Left renal pelvis (tissue), 4 donors: ENCODE measurements around the gene CLEC16A. TPM values are rescaled to one million over a fixed set of nuclear protein-coding genes. Genes with fewer than 3 reads are reported as not detected.

Experiments used
- DNase-seq, 4 donors: peaks; one replicate each; pipeline ENCODE4 v3.0.0-alpha.2; 2013; ENCODE audit warnings: low read depth in 4 of 4, low spot score in 3 of 4
- polyA plus RNA-seq, 4 donors: library from polyadenylated mRNA; unstranded; fragments of 120-200 nt; gene quantifications; one replicate each; pipeline ENCODE4 v1.2.1, GENCODE V29; 2013; ENCODE audit not compliant: insufficient read length in 4 of 4

CLEC16A gene
- polyA plus RNA-seq, 4 donors: 18.0 to 25.9 (median 22.7) TPM

DNA sequence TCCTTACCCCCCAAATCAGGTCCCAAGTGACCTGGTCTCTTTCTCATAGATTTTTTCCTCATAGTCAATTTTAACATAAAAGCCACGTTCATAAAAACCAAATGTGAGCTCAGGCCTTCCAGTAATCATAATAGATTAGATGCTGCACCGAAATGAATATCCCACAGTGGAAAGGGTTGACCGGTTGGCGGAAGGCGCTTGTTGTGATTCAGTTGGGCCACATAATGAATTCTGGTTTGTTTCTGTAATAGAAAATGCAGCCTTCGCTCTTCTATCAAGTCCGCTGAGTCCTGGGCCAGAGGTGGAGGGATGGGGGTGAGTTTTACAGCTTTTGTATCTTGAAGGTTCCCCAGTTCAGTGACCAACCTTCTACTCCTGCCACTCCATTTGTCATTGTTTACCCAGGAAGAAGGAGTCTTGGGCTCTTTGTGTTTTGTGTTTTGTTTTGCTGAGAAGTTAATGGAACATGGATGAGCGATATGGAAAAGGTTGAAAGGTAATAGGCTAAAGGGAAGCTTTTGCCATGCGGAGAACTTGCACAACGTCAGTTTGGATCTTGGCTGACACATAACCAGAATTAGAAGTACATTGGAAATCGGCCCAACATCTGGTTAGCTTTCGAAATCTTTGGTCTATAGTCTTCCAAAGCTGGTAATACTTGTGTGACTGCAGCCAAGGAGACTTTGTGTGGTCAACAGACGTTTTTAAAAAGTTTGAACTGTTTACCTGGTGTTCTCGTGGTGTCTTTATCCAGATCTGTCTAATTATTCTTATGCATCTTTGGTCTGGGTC lies 89.5 kb downstream of the CLEC16A start:
- DNase-seq: no peak

DNA sequence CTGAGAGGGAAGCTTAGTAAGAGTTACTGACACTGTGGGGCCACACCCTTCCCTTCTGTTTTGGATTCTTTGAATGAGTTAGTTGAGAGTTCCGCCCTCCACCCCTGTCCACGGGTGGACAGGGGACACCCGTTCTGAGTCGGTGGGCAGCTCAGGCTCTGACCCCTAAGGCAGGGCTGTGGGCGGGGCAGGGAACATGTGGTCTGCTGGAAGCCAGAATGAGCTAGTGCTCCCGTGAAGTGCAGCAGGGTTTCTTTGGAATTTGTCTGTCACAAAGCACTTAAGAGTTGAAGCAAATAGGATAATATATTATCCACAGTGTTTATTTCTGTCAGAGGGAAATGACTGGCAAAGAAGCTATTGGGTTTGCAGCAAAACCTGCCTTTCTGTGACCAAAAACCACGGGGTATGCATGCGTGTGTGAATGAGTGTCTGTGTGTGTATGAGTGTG lies 90.1 kb downstream of the CLEC16A start:
- DNase-seq: no peak

DNA sequence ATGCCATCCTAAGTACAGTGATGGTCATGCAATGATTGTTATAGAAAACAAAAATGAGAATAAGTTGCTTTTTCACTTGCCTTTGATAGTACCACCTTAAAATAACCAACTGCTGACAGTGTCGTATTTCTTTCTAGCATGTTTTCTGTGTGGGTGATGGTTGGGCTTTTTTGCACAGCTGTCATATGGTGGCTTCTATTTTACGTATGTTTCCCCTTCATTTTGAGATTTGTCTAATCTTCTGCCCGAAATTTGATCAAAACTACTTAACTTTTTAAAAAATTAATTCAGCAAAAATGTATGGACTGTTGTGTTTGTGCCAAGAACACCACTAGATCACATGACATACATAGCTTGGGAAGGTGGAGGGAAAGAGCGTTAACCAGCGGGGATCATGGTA lies 90.7 kb downstream of the CLEC16A start:
- DNase-seq: no peak

DNA sequence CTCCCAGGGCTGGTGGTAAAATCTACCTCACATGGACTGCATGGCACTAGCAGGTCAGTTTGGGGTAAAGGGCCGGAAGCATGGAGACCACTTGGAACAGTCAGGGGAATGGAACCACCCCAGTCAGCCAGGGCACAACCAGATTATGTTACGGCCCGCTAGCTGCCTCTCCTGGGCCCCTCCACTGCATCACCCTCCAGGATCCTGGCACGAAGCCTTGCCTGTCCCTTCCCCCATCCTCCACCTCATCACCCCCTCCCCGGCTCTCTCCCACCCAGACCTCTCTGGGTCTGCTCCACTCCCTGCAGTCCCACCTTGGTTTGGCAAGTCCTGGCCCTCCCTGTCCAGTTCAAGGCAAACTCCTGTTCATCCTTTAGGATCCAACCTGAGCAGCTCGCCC lies 91.7 kb downstream of the CLEC16A start:
- no peak for DNase-seq

DNA sequence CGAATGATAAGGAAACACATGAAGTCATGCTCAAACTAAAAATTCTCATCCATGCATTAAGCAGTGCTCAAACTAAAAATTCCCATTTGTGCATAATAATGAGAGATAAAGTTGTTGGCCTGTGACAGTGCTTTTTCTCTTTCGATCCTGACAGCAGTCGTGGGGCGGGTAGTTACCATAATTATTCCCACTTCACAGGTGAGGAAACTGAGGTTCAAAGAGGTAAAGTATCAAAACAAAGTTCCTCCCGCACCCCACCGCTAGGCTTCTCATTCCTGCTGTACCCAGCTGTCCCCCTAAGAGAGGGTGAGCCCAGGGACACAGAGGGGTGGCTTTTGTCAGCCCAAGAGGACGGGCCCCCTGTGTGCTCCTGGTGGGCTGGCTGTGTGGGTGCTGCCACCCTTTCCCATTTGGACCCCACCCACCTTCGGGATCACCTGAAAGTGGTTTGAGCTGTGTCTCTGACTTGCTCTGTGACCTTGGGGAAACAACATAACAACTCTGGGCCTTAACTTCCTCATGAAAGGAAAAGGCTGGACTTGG lies 92.6 kb downstream of the CLEC16A start:
- DNase-seq: no peak

DNA sequence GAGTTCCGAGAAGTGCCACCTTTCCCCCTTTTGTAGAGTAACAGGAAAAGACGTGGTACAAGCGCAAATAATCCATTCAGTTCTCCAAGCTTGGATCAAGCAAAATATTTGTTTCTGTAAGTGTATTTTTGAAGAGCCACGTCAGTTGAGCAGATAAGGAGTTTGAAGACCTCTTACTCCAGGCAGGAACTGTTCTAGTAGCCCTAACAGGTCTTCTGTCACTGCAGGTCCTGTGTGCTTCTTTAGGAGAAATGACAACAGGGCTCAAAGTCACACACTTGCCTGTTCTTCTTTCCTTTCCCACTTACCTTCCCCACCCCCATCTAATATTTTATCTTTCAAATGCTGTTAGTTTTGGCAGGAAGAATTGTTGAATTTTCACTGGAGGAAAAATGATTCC lies 93.9 kb downstream of the CLEC16A start:
- DNase-seq: no peak

DNA sequence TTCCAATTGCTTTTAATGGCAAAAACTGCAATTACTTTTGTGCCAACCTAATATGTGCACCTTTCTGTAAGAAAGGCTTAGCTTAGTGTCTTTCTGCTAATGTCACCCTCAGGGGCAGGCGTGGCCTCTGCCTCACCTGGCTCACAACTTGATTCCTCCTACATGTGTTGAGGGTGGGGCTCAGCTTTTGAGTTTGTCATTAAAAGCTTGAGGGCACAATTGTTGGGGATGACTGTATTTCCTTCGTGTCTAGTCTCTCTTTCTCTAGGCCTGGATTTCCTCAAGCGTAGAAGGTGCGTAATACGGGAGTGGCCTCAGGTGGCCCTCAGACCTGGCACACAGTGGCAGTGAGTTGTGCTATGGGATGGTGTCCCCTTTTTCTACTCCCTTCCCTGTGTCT lies 94.4 kb downstream of the CLEC16A start:
- DNase-seq: no peak

DNA sequence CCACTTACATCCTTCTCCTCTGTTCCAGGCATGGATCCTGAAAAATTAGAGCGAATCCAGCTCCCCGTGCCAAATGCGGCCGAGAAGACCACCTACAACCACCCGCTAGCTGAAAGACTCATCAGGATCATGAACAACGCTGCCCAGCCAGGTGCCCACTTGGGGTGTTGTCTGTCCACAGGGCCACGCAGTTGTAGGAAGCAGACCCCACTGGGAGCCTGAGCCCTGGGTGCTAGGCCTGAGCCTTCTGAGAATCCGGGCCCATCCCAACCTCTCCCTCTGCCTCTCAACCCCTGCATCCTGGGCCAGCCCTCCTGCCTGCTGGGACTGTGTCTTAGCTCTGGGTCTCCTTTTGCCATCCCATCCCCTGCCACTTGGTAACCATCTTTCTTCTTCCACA lies 95.4 kb downstream of the CLEC16A start:
- DNase-seq: no peak

DNA sequence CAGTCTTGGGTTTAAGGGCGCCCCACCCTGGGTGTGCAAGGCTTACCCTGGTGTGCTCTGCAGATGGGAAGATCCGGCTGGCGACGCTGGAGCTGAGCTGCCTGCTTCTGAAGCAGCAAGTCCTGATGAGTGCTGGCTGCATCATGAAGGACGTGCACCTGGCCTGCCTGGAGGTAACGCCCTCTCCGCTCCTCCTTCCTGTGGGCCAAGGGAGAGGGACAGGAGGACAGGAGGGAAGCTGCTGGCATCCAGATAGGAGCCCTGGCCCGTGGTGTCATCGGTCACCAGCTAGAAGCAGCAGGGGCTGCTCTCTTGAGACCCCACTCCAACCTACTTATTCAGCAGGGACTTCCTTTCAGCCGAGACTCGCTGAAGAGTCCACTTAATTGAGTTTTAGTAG lies 97.8 kb downstream of the CLEC16A start:
- no peak for DNase-seq

DNA sequence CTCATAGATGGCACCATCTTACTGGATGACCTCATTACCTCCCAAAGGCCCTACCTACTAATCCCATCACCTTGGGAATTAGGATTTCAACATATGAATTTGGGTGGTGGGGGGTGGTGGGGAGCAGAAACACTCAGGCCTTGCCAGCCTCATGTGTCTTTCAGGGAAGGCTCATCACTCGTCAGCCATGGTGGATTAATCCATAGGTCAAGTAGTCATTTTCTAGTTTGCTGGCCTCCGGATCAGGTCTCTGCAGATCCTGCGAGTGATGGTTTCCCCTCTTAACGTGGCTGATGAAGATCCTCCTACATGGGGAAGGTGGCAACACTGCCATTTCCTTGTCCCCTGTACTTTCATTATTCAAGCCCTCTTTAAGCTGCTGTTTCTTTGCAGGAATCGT lies 101.1 kb downstream of the CLEC16A start:
- no peak for DNase-seq

DNA sequence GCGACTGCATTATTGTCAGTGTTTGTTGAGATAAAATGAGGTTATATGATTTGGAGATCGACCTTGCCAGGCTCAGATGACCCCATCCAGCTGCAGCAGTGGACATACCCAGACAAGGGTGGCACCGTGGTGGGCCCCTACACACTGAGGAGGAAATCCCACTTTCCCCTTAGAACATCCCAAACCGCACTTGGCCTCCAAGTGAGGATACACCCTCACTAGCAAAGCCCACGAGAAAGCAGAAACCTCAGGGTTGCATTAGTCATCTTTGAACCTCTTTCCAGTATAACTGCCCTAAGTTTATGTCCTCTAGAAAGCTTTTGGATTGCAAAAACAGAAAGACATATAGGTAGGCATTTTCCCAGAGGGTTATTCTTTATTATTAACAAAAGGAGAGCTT lies 101.5 kb downstream of the CLEC16A start:
- DNase-seq: no peak

DNA sequence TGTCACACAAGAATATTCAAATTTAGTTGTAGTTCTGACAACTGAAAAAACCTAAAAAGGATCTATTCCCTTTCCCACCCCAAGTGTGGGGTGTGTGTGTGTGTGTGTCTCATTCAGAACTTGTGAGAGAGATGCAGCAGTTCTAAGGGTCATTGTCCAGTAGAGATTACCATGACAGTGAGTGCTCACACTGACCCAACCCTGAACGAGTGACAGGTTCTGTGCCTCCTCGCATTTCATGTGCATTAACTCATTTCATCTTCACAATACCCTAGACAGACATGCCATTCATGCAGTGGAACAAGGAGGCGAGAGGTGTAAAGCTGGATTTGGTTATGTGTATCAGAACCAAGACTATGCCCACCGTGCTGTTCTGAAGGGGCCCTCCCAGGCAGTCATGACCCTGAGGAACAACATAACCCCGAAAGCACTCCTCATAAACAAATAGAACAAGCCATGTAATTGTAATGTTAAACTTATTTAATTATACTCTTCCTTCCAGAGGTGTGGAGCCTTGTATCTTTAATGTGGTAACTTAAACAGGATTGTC lies 102.1 kb downstream of the CLEC16A start:
- no peak for DNase-seq

DNA sequence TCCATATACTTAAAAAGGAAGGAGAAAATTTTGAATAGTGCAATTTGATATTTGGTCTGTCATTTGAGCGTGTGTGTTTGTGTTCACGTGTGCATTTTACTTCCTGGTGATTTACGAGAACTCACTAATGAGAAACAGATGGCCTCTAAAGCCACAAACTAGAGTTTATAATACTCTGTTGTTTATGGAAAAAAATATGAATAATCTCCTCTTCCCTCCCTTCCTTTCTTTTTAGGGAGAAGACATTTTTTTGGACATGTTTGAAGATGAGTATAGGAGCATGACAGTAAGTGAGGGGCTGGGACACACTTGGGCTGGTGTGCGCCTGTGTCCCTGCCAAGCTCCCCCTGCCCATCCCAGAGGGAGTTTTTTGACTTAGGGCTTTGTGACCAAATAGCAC lies 102.7 kb downstream of the CLEC16A start:
- peak in 1 of 4 donors; percentile 58 for DNase-seq

DNA sequence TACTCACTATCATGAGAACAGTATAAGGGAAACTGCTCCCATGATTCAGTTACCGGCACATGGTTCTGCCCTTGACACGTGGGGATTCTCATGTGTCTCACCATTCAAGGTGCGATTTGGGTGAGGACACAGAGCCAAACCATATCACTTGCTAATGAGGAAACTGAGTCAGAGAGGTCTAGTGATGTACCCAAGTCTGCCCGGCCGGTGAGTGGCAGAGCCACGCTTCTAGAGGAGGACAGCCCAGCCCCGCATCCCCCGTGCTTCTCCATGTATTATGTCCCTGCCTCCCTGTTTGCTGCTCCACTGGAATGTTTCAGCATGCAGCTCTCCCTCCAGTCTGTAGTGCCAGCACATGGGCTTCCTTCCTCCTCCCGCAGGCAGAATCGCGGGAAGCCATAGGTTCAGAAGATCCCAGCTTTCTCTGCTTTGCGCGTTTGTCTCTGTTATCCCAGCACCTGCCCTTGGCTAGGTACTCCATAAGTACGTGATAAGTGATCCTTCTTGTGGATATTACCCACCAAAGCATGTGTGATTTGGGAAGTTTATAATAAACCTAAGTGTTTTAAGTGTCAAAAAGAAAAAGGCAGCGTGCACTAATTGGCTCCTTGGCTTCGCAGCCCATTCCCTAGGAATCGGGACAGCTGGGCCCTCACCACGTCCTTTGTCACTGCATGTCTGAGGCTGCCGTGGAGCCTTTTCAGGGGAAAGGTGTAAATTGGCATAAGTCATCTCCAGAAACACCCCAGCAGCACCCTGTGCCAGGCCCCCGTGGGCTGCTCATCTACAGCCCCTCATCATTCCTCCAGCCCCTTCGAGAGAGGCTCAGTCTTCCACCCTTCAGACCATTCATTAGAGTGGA lies 103.8 kb downstream of the CLEC16A start:
- no peak for DNase-seq

DNA sequence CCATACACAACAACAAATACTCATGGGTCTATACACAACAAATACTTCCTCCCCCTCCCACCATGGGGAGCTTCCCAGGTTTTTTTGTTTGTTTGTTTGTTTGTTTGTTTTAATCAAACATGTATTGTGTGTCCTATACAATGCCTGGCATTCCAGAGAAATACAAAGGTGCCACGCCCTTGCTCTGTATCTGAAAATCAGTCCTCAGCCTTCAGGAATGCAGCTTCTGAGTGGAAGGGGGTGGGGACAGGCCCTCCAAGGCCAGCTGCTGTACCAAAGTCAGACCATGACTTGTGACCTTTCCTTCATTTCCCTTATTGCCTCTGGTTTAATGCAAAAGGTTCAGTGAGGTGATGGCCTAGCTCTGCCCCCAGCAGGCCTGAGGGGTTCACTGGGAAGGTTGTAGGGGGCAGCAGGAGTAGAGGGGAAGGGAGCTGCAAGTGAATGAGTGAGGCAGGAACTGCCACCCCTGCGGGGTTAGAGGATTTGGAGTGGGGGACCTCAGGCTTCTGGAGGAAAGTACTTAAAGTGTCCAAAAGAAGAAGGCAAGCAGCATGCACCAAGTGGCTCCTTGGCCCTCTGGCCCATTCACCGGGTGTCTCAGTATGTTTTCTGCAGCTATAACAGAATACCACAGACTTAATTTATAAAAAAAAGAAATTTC lies 105.2 kb downstream of the CLEC16A start:
- DNase-seq: no peak

DNA sequence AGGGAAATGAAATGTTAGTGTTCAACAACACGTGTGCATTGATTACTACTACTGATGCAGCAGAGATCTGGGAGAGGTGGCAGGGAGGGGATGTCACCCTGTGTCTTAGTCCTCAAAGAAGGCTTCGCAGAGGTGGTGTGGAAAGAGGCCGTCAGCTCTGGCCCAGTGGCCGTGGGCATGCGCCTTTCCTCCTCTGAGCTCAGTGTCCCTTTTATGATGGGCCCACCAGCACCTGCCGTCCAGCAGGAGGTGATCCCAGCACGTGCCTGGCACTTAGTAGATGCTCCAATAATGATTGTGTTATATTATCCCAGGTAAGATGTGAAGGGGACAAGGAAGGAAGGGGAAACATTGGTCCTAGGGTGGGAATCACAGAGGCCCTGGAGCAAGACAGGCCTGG lies 106.2 kb downstream of the CLEC16A start:
- no peak for DNase-seq

DNA sequence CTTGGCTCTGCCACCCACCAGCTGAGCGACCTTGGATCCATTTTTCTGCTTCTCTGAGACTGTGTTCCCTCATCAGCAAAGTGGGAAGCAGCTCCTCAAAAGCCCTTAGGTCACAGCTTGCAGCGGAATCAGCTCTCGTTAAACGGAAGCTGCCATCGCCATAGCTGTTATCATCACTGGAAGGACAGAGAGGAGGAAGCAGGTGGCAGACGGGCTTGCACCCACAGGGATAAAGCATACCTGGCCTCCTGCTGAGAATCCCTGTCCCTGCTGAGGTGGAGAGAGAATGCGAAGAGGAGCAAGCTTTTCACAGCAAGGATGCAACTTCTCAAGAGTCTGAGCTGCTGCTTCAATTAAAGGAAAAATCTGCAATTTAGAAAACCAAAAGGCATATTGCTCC lies 106.6 kb downstream of the CLEC16A start:
- no peak for DNase-seq

DNA sequence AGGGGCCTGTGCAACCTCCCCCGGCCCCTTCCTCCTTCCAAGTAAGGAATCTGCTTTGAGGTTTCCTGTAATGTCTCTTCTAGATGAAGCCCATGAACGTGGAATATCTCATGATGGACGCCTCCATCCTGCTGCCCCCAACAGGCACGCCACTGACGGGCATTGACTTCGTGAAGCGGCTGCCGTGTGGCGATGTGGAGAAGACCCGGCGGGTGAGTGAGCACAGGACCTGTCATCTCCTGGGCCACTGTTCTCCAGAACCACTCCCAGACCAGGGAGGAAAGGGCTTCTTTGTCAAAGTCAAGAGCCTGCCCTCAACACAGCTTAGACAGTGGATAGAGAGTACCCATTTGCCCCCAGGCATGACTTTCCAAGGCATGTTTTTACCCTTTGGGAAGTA lies 107.1 kb downstream of the CLEC16A start:
- DNase-seq: no peak

DNA sequence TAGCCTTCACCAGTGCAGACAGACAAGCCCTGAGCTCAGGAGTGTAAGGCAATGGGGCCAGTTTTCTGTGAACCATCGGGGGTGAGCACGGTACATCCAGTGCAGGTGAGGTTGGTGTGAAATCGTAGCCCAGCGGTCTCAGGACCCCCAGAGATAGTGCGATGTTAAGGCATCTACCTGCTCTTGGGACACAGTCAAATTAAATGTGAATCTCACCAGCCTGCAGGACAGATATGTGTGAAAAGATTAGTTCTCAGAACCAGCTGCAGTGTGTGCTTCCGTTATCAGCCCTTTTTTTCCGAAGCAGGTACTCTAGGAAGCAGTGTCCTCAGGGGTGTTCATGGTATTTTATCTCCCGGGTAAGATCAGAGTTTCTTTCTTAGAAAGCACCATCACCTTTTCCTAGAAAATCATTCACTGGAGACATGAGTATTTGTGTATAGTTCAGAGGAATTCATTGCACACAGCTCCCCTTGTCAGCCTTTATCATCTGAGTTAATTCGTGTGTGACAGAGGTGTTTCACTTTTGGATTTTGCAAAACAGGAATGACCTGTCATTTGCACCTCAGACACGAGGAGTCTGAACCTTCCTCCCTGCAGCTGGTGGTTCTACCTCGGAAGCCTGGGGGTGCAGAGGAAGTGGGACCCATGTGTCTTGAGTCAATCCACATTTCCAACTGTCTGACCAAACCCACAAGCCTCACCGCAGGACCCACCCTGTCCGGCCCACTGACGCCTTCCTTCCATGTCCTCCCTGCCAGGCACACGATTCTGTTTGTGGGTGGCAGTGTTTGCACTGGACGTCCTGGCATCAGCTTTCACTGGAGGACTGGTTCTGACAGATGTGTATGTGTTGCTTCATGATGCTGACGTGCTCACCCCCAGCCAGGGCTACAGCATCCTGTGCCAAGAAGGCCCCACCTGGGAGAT lies 107.8 kb downstream of the CLEC16A start:
- no peak for DNase-seq
